Glutamatergic neuron (in vitro differentiated cells): ENCODE results near the gene NAGPA. TPM values are rescaled to one million over a fixed set of nuclear protein-coding genes. Genes with fewer than 3 reads are reported as not detected.

Source experiments
- DNase-seq: peaks from one replicate; pipeline ENCODE4 v3.0.0; 2022
- H3K27ac Mint-ChIP-seq: one replicate; pipeline ENCODE4 v1.8.0; 2020; ENCODE audit warnings: mild to moderate bottlenecking, mixed read lengths, inconsistent platforms; ENCODE audit not compliant: unreplicated experiment
- H3K27me3 Mint-ChIP-seq: one replicate; pipeline ENCODE4 v1.8.0; 2020; ENCODE audit warnings: mild to moderate bottlenecking, moderate library complexity, mixed read lengths, inconsistent platforms; ENCODE audit not compliant: unreplicated experiment
- H3K36me3 Mint-ChIP-seq: one replicate; pipeline ENCODE4 v1.8.0; 2020; ENCODE audit warnings: mild to moderate bottlenecking, mixed read lengths, inconsistent platforms; ENCODE audit not compliant: unreplicated experiment
- H3K4me1 Mint-ChIP-seq: one replicate; pipeline ENCODE4 v1.8.0; 2020; ENCODE audit warnings: mild to moderate bottlenecking, low read depth, mixed read lengths, inconsistent platforms; ENCODE audit not compliant: unreplicated experiment
- H3K4me3 Mint-ChIP-seq: one replicate; pipeline ENCODE4 v1.8.0; 2020; ENCODE audit warnings: mild to moderate bottlenecking, mixed read lengths, inconsistent platforms; ENCODE audit not compliant: unreplicated experiment
- H3K9me3 Mint-ChIP-seq: one replicate; pipeline ENCODE4 v1.8.0; 2020; ENCODE audit warnings: mild to moderate bottlenecking, moderate library complexity, mixed read lengths, inconsistent platforms; ENCODE audit not compliant: unreplicated experiment
- total RNA-seq: library from RNA; stranded (reverse); fragmentation: NEBNext Ultra II Directional; extraction: Animal tissue kit (Norgen Biotek cat#: 25700); gene quantifications from one replicate; pipeline ENCODE4 v1.2.1, GENCODE V29; 2021; ENCODE audit not compliant: unreplicated experiment
- TF ChIP-seq, protein P1 (sequence below): fragments of 200-600 bp; sonication (generic); IDR thresholded peaks from one replicate; pipeline ENCODE4 v1.5.0; 2021; ENCODE audit not compliant: partially characterized antibody, unreplicated experiment

Gene NAGPA
- total RNA-seq, 1 donor from 2014 or later: 9.7 TPM

DNA sequence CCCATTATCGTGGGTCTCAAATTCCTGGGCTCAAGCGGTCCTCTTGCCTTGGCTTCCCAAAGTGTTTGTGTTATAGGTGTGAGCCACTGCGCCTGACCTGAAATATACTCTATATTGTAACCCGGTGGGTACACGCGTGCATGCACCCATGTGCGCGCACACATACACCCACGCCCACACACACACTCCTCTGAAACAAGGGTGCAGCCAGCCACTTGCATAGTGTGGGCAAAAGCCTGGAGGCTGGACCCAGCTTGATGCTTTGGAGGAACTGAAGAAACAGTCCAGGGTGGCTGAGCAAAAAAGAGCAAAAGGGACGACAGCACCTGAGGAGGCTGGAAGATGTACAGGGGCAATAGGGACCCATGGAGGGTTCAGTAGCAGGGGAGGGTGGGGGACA is 29.9 kb downstream of the NAGPA start:
- TF ChIP-seq, protein P1, sequence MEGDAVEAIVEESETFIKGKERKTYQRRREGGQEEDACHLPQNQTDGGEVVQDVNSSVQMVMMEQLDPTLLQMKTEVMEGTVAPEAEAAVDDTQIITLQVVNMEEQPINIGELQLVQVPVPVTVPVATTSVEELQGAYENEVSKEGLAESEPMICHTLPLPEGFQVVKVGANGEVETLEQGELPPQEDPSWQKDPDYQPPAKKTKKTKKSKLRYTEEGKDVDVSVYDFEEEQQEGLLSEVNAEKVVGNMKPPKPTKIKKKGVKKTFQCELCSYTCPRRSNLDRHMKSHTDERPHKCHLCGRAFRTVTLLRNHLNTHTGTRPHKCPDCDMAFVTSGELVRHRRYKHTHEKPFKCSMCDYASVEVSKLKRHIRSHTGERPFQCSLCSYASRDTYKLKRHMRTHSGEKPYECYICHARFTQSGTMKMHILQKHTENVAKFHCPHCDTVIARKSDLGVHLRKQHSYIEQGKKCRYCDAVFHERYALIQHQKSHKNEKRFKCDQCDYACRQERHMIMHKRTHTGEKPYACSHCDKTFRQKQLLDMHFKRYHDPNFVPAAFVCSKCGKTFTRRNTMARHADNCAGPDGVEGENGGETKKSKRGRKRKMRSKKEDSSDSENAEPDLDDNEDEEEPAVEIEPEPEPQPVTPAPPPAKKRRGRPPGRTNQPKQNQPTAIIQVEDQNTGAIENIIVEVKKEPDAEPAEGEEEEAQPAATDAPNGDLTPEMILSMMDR: no peak
- DNase-seq: no peak
- Mint-ChIP-seq H3K4me3 (no peak overlapping the region), H3K9me3 (no peaks in the 10 kb centered on the region), H3K4me1 (no peaks in the 10 kb centered on the region), H3K27ac (no peak overlapping the region), H3K27me3 (peaks cover 3% of the 10 kb centered on the region), H3K36me3 (no peaks in the 10 kb centered on the region)

DNA sequence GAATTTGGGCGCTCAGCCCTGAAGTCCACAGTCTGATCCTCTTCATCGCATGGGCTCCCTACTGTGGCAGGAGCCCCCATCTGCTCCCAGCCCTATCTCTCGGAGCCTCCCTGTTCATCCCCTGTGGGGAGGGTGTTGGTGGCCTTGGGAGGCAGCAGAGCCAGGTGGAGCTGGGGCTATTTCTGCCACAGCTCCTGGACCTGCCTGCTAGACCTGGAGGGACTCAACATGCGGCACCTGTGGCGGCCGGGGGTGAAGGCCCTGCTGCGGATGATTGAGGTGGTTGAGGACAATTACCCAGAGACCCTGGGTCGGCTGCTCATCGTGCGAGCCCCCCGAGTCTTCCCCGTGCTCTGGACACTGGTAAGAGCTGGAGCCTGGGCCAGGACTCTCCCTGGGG is 30.5 kb downstream of the NAGPA start:
- Mint-ChIP-seq H3K27ac (no peak overlapping the region), H3K36me3 (no peaks in the 10 kb centered on the region), H3K4me1 (no peaks in the 10 kb centered on the region), H3K4me3 (no peak overlapping the region), H3K9me3 (no peaks in the 10 kb centered on the region), H3K27me3 (peaks cover 3% of the 10 kb centered on the region)
- TF ChIP-seq, protein P1: no peak
- no peak for DNase-seq

DNA sequence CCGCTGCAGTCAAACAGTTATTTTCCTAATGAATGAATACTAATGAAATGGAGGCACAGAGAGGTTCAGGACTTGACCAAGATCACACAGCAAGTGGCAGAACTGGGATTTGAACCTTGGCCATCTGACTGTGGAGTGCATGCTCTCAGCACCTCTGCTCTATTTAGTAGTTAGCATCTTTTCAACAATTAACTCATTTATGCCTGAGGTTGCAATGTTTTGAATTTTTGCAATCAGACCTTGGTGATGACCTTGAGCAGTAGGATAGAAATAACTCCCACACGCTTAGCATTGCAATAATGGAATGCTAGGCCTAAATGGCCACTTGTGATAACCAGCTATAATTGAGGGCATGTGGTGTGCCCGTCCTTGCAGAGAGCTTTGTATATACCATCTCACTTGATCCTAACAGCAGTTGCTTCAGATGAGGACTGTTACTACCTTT is 31.0 kb downstream of the NAGPA start:
- no peaks in the 10 kb centered on the region for H3K9me3 Mint-ChIP-seq
- H3K36me3 Mint-ChIP-seq: no peaks in the 10 kb centered on the region
- TF ChIP-seq, protein P1: no peak
- H3K4me1 Mint-ChIP-seq: no peaks in the 10 kb centered on the region
- no peak overlapping the region for H3K4me3 Mint-ChIP-seq
- H3K27me3 Mint-ChIP-seq: peaks cover 3% of the 10 kb centered on the region
- DNase-seq: no peak
- H3K27ac Mint-ChIP-seq: no peak overlapping the region

DNA sequence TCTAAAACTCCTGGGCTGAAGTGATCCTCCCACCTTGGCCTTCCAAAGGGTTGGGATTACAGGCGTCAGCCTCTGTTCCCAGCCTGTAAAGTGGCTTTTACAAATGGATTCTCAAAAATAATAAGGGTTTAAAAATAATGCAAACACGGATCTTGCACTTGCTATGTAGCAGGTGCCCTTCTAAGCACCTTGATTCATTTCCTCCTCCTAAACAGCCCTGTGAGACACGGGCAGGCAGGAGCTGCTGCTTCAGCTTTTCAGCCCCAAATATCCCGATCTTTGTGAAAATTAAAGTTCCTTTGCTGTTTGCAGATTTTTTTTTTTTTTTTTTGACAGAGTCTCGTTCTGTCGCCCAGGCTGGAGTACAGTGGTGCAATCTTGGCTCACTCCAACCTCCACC is 31.7 kb downstream of the NAGPA start:
- no peaks in the 10 kb centered on the region for H3K9me3 Mint-ChIP-seq
- H3K36me3 Mint-ChIP-seq: no peaks in the 10 kb centered on the region
- H3K27me3 Mint-ChIP-seq: peaks cover 3% of the 10 kb centered on the region
- no peak overlapping the region for H3K27ac Mint-ChIP-seq
- no peak overlapping the region for H3K4me3 Mint-ChIP-seq
- H3K4me1 Mint-ChIP-seq: no peaks in the 10 kb centered on the region
- no peak for DNase-seq
- TF ChIP-seq, protein P1: no peak

DNA sequence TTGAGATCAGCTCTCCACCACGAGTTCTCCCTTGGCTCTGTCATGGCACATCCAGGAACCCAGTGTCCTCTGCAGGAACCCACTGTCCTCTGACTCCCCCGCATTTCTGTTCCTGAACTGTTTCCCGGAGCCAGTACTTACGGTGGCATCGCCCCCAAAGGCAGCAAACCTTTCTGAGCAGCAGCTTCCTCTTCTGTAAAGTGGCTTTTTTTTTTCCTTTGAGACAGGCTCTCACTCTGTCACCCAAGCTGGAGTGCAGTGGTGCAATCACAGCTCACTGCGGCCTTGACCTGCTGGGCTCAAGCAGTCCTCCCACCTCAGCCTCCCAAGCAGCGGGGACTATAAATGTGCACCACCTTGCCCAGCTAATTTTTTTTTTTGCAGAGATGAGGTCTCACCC is 32.2 kb downstream of the NAGPA start:
- H3K4me1 Mint-ChIP-seq: no peaks in the 10 kb centered on the region
- no peak overlapping the region for H3K4me3 Mint-ChIP-seq
- DNase-seq: no peak
- H3K9me3 Mint-ChIP-seq: no peaks in the 10 kb centered on the region
- TF ChIP-seq, protein P1: no peak
- peaks cover 3% of the 10 kb centered on the region for H3K27me3 Mint-ChIP-seq
- no peaks in the 10 kb centered on the region for H3K36me3 Mint-ChIP-seq
- no peak overlapping the region for H3K27ac Mint-ChIP-seq
